ENCODE results near the gene SUPT16H. TPM values are rescaled to one million over a fixed set of nuclear protein-coding genes. Genes with fewer than 3 reads are reported as not detected.

Gene SUPT16H
- total RNA-seq, 1 donor from 2014 or later: 199 TPM

- Mint-ChIP-seq H3K27me3 (ENCODE audit: low read depth) (no peaks in the 10 kb centered on the region), H3K4me3 (no peak overlapping the region), H3K27ac (ENCODE audit: unreplicated experiment) (no peak overlapping the region), H3K4me1 (no peaks in the 10 kb centered on the region), H3K36me3 (ENCODE audit: low read depth) (peaks cover 19% of the 10 kb centered on the region), H3K9me3 (no peaks in the 10 kb centered on the region)
- no peak for TF ChIP-seq CTCF (conservative IDR thresholded peaks at IDR 0.05)
- DNase-seq (ENCODE audit: low read depth, low spot score): no peak
Observed at GRCh38 chr14:21415329-21415728, 31.5 kb upstream of the SUPT16H start.

GRCh38 chr14:21414137-21414631, 30.4 kb upstream of the SUPT16H start:
- Mint-ChIP-seq H3K27me3 (ENCODE audit: low read depth) (no peaks in the 10 kb centered on the region), H3K4me3 (no peak overlapping the region), H3K9me3 (no peaks in the 10 kb centered on the region), H3K4me1 (no peaks in the 10 kb centered on the region), H3K27ac (ENCODE audit: unreplicated experiment) (no peak overlapping the region), H3K36me3 (ENCODE audit: low read depth) (peaks cover 17% of the 10 kb centered on the region)
- DNase-seq (ENCODE audit: low read depth, low spot score): no peak
- no peak for TF ChIP-seq CTCF (conservative IDR thresholded peaks at IDR 0.05)

GRCh38 chr14:21408147-21408546, 24.3 kb upstream of the SUPT16H start:
- TF ChIP-seq CTCF (conservative IDR thresholded peaks at IDR 0.05): no peak
- Mint-ChIP-seq H3K9me3 (no peaks in the 10 kb centered on the region), H3K27me3 (ENCODE audit: low read depth) (no peaks in the 10 kb centered on the region), H3K4me1 (no peaks in the 10 kb centered on the region), H3K4me3 (no peak overlapping the region), H3K27ac (ENCODE audit: unreplicated experiment) (no peak overlapping the region), H3K36me3 (ENCODE audit: low read depth) (peaks cover 32% of the 10 kb centered on the region)
- DNase-seq (ENCODE audit: low read depth, low spot score): no peak

GRCh38 chr14:21406213-21406612, 22.4 kb upstream of the SUPT16H start:
- Mint-ChIP-seq H3K4me3 (no peak overlapping the region), H3K27ac (ENCODE audit: unreplicated experiment) (no peak overlapping the region), H3K9me3 (no peaks in the 10 kb centered on the region), H3K36me3 (ENCODE audit: low read depth) (peaks cover 34% of the 10 kb centered on the region), H3K4me1 (no peaks in the 10 kb centered on the region), H3K27me3 (ENCODE audit: low read depth) (no peaks in the 10 kb centered on the region)
- no peak for DNase-seq (ENCODE audit: low read depth, low spot score)
- TF ChIP-seq CTCF (conservative IDR thresholded peaks at IDR 0.05): no peak

- H3K4me1 Mint-ChIP-seq: no peaks in the 10 kb centered on the region
- H3K36me3 Mint-ChIP-seq (ENCODE audit: low read depth): peaks cover 30% of the 10 kb centered on the region
Observed at GRCh38 chr14:21405097-21405496, 21.3 kb upstream of the SUPT16H start.

More at GRCh38 chr14:21405097-21405496, 21.3 kb upstream of the SUPT16H start:
- no peak overlapping the region for H3K27ac Mint-ChIP-seq (ENCODE audit: unreplicated experiment)
- no peaks in the 10 kb centered on the region for H3K27me3 Mint-ChIP-seq (ENCODE audit: low read depth)
- no peak for DNase-seq (ENCODE audit: low read depth, low spot score)
- H3K9me3 Mint-ChIP-seq: no peaks in the 10 kb centered on the region
- no peak for TF ChIP-seq CTCF (conservative IDR thresholded peaks at IDR 0.05)
- no peak overlapping the region for H3K4me3 Mint-ChIP-seq

Measured in neural crest cell (in vitro differentiated cells).